ENCODE data around the gene CARM1. TPM values are rescaled to one million over a fixed set of nuclear protein-coding genes. Genes with fewer than 3 reads are reported as not detected.

CARM1 gene
- total and polyA plus RNA-seq, 2 of the 13 experiments (the other 11 are each of a cell fraction or from before 2014, with no cell fraction given) = 27.6 to 55.8 TPM

DNA sequence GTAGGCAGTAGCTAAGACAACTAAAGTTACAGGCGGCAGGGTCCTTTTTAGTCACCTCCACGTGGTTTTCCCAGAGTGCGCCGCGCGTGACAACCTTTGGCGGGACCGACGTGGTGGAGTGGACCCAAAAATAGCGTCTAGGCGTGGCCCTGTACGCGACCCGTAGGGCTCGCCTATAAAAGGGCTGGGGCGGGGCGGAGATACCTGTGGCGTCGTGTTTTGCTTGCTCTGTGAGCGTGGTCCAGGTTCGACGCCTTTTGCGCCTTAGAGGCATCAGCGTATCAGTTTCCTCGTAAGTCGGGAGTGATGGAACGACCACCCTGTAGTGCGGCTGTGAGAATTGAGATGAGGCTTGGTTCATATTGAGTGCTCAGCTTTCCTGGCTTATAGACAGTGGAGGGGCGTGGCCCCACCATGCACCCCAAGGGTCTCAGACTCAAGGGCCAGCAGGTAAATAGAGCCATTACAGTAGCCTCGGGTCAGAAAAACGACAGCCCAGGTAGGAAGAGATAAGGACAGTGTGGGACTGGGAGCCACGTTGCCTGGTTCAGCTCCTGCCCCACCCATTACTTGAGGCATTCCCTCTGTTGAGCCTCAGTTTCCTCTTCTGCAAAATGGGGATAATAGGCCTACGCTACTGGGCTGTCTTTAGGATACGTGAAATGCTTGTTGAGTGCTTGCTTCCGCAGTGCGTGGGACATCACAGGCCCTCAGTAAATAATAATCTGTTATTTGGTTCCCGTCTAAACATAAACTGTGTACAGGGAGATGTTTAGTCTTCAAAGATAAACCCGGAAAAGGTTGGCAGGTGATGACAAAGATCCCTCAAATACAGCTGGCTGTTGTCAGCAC, 34.6 kb upstream of the CARM1 start (continued):
- TF ChIP-seq, protein P1, sequence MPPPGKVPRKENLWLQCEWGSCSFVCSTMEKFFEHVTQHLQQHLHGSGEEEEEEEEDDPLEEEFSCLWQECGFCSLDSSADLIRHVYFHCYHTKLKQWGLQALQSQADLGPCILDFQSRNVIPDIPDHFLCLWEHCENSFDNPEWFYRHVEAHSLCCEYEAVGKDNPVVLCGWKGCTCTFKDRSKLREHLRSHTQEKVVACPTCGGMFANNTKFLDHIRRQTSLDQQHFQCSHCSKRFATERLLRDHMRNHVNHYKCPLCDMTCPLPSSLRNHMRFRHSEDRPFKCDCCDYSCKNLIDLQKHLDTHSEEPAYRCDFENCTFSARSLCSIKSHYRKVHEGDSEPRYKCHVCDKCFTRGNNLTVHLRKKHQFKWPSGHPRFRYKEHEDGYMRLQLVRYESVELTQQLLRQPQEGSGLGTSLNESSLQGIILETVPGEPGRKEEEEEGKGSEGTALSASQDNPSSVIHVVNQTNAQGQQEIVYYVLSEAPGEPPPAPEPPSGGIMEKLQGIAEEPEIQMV (CRISPR knock-in tag; IDR thresholded peaks at IDR 0.05; ENCODE audit: low read depth) = no peak; the same call in 1 of the 2 replicates
- TF ChIP-seq ZNF547 (CRISPR knock-in tag; IDR thresholded peaks at IDR 0.05) (peak; percentile 93), SNAPC2 (CRISPR knock-in tag; IDR thresholded peaks at IDR 0.05) (peak; percentile 80; the same call in 1 of the 2 replicates), TOE1 (CRISPR knock-in tag; IDR thresholded peaks at IDR 0.05) (no peak), MTF1 (CRISPR knock-in tag; IDR thresholded peaks at IDR 0.05) (no peak), FOXA1 (IDR thresholded peaks at IDR 0.05) (no peak), FOXA1 (CRISPR knock-in tag; IDR thresholded peaks at IDR 0.05) (no peak), RARA (CRISPR knock-in tag; IDR thresholded peaks at IDR 0.05) (no peak), ZNF382 (CRISPR knock-in tag; IDR thresholded peaks at IDR 0.05; ENCODE audit: borderline replicate concordance) (no peak), ZNF367 (CRISPR knock-in tag; IDR thresholded peaks at IDR 0.05; ENCODE audit: borderline replicate concordance) (0 out of 2 replicates have a peak, but pooled peaks have one; percentile 56), ZNF501 (CRISPR knock-in tag; IDR thresholded peaks at IDR 0.05) (peak; percentile 90)
- TF ChIP-seq, protein P2, sequence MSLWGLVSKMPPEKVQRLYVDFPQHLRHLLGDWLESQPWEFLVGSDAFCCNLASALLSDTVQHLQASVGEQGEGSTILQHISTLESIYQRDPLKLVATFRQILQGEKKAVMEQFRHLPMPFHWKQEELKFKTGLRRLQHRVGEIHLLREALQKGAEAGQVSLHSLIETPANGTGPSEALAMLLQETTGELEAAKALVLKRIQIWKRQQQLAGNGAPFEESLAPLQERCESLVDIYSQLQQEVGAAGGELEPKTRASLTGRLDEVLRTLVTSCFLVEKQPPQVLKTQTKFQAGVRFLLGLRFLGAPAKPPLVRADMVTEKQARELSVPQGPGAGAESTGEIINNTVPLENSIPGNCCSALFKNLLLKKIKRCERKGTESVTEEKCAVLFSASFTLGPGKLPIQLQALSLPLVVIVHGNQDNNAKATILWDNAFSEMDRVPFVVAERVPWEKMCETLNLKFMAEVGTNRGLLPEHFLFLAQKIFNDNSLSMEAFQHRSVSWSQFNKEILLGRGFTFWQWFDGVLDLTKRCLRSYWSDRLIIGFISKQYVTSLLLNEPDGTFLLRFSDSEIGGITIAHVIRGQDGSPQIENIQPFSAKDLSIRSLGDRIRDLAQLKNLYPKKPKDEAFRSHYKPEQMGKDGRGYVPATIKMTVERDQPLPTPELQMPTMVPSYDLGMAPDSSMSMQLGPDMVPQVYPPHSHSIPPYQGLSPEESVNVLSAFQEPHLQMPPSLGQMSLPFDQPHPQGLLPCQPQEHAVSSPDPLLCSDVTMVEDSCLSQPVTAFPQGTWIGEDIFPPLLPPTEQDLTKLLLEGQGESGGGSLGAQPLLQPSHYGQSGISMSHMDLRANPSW (CRISPR knock-in tag; IDR thresholded peaks at IDR 0.05; ENCODE audit: borderline replicate concordance) = 0 out of 2 replicates have a peak, but pooled peaks have one; percentile 88
- TF ChIP-seq, protein P3, sequence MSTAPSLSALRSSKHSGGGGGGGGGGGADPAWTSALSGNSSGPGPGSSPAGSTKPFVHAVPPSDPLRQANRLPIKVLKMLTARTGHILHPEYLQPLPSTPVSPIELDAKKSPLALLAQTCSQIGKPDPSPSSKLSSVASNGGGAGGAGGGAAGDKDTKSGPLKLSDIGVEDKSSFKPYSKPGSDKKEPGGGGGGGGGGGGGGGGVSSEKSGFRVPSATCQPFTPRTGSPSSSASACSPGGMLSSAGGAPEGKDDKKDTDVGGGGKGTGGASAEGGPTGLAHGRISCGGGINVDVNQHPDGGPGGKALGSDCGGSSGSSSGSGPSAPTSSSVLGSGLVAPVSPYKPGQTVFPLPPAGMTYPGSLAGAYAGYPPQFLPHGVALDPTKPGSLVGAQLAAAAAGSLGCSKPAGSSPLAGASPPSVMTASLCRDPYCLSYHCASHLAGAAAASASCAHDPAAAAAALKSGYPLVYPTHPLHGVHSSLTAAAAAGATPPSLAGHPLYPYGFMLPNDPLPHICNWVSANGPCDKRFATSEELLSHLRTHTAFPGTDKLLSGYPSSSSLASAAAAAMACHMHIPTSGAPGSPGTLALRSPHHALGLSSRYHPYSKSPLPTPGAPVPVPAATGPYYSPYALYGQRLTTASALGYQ (CRISPR knock-in tag; IDR thresholded peaks at IDR 0.05) = 0 out of 2 replicates have a peak, but pooled peaks have one; percentile 31
- TF ChIP-seq, protein P4, sequence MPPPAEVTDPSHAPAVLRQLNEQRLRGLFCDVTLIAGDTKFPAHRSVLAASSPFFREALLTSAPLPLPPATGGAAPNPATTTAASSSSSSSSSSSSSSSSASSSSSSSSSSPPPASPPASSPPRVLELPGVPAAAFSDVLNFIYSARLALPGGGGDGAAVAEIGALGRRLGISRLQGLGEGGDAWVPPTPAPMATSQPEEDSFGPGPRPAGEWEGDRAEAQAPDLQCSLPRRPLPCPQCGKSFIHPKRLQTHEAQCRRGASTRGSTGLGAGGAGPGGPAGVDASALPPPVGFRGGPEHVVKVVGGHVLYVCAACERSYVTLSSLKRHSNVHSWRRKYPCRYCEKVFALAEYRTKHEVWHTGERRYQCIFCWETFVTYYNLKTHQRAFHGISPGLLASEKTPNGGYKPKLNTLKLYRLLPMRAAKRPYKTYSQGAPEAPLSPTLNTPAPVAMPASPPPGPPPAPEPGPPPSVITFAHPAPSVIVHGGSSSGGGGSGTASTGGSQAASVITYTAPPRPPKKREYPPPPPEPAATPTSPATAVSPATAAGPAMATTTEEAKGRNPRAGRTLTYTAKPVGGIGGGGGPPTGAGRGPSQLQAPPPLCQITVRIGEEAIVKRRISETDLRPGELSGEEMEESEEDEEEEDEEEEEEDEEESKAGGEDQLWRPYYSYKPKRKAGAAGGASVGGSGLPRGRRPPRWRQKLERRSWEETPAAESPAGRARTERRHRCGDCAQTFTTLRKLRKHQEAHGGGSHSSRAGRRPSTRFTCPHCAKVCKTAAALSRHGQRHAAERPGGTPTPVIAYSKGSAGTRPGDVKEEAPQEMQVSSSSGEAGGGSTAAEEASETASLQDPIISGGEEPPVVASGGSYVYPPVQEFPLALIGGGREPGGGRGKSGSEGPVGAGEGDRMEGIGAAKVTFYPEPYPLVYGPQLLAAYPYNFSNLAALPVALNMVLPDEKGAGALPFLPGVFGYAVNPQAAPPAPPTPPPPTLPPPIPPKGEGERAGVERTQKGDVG (CRISPR knock-in tag; IDR thresholded peaks at IDR 0.05; ENCODE audit: borderline replicate concordance) = peak; percentile 87; the same call in 1 of the 2 replicates
- TF ChIP-seq, protein P5, sequence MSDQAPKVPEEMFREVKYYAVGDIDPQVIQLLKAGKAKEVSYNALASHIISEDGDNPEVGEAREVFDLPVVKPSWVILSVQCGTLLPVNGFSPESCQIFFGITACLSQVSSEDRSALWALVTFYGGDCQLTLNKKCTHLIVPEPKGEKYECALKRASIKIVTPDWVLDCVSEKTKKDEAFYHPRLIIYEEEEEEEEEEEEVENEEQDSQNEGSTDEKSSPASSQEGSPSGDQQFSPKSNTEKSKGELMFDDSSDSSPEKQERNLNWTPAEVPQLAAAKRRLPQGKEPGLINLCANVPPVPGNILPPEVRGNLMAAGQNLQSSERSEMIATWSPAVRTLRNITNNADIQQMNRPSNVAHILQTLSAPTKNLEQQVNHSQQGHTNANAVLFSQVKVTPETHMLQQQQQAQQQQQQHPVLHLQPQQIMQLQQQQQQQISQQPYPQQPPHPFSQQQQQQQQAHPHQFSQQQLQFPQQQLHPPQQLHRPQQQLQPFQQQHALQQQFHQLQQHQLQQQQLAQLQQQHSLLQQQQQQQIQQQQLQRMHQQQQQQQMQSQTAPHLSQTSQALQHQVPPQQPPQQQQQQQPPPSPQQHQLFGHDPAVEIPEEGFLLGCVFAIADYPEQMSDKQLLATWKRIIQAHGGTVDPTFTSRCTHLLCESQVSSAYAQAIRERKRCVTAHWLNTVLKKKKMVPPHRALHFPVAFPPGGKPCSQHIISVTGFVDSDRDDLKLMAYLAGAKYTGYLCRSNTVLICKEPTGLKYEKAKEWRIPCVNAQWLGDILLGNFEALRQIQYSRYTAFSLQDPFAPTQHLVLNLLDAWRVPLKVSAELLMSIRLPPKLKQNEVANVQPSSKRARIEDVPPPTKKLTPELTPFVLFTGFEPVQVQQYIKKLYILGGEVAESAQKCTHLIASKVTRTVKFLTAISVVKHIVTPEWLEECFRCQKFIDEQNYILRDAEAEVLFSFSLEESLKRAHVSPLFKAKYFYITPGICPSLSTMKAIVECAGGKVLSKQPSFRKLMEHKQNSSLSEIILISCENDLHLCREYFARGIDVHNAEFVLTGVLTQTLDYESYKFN (CRISPR knock-in tag; conservative IDR thresholded peaks at IDR 0.05) = peak; percentile 3; the same call in 1 of the 2 replicates
